Ishikawa (cell line): ENCODE measurements around the gene HADHA.

Experiments used
- CEBPB ChIP-seq: IDR thresholded peaks from 2 replicates; pipeline ENCODE4 v1.6.1; 2012
- CREB1 ChIP-seq: IDR thresholded peaks from 2 replicates; pipeline ENCODE4 v1.6.1; 2012; ENCODE audit warnings: low read depth
- EGR1 ChIP-seq: IDR thresholded peaks from 2 replicates; pipeline ENCODE4 v1.6.1; 2012
- EP300 ChIP-seq: IDR thresholded peaks from 2 replicates; pipeline ENCODE4 v1.6.1; 2012; ENCODE audit warnings: borderline replicate concordance
- FOXM1 ChIP-seq: IDR thresholded peaks from 2 replicates; pipeline ENCODE4 v1.6.1; 2012; ENCODE audit warnings: low read depth, borderline replicate concordance
- MAX ChIP-seq: IDR thresholded peaks from 2 replicates; pipeline ENCODE4 v1.6.1; 2012
- NFIC ChIP-seq: IDR thresholded peaks from 2 replicates; pipeline ENCODE4 v1.6.1; 2012
- RAD21 ChIP-seq: IDR thresholded peaks from 2 replicates; pipeline ENCODE4 v1.6.1; 2012; ENCODE audit warnings: low read depth
- TAF1 ChIP-seq: IDR thresholded peaks from 2 replicates; pipeline ENCODE4 v1.6.1; 2012; ENCODE audit warnings: low read depth, mild to moderate bottlenecking
- TCF12 ChIP-seq: IDR thresholded peaks from 2 replicates; pipeline ENCODE4 v1.6.1; 2012; ENCODE audit warnings: low read depth
- TEAD4 ChIP-seq: IDR thresholded peaks from 2 replicates; pipeline ENCODE4 v1.6.1; 2012
- USF1 ChIP-seq: IDR thresholded peaks from 2 replicates; pipeline ENCODE4 v1.6.1; 2012
- YY1 ChIP-seq: IDR thresholded peaks from 2 replicates; pipeline ENCODE4 v1.6.1; 2012; ENCODE audit warnings: low read depth
- ZBTB7A ChIP-seq: IDR thresholded peaks from 2 replicates; pipeline ENCODE4 v1.6.1; 2012; ENCODE audit warnings: low read depth
- TF ChIP-seq, protein P1 (sequence below): IDR thresholded peaks from 2 replicates; pipeline ENCODE4 v1.6.1; 2012; ENCODE audit warnings: low read depth, mild to moderate bottlenecking

Gene HADHA

GRCh38 chr2:26178746-26179436 lies 65.5 kb downstream of the HADHA start:
- TF ChIP-seq ZBTB7A (peak; percentile 83; the same call in 1 of the 2 replicates), EGR1 (peak; percentile 80), NFIC (no peak)

DNA sequence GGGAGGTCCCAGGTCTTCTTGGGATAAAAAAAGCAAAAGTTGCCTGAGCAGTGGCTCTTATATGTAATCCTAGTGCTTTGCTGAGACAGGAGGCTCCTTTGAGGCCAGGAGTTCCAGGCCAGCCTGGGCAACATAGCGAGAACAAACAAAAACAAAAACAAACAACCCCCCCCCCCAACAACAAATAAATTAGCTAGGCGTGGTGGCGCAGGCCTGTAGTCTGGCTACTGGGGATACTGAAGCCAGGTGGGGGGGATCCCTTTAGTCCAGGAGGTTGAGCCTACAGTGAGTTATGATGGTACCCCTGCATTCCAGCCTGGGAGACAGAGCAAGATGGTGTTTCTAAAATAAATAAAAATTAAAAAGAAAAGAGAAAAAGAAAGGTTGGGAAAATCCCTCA lies 66.2 kb downstream of the HADHA start:
- no peak for TF ChIP-seq FOXM1
- no peak for TF ChIP-seq NFIC
- no peak for TF ChIP-seq CEBPB
- TF ChIP-seq MAX: no peak
- TF ChIP-seq, protein P1, sequence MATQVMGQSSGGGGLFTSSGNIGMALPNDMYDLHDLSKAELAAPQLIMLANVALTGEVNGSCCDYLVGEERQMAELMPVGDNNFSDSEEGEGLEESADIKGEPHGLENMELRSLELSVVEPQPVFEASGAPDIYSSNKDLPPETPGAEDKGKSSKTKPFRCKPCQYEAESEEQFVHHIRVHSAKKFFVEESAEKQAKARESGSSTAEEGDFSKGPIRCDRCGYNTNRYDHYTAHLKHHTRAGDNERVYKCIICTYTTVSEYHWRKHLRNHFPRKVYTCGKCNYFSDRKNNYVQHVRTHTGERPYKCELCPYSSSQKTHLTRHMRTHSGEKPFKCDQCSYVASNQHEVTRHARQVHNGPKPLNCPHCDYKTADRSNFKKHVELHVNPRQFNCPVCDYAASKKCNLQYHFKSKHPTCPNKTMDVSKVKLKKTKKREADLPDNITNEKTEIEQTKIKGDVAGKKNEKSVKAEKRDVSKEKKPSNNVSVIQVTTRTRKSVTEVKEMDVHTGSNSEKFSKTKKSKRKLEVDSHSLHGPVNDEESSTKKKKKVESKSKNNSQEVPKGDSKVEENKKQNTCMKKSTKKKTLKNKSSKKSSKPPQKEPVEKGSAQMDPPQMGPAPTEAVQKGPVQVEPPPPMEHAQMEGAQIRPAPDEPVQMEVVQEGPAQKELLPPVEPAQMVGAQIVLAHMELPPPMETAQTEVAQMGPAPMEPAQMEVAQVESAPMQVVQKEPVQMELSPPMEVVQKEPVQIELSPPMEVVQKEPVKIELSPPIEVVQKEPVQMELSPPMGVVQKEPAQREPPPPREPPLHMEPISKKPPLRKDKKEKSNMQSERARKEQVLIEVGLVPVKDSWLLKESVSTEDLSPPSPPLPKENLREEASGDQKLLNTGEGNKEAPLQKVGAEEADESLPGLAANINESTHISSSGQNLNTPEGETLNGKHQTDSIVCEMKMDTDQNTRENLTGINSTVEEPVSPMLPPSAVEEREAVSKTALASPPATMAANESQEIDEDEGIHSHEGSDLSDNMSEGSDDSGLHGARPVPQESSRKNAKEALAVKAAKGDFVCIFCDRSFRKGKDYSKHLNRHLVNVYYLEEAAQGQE: no peak
- TF ChIP-seq TAF1: no peak
- no peak for TF ChIP-seq EP300
- no peak for TF ChIP-seq TEAD4
- no peak for TF ChIP-seq RAD21

GRCh38 chr2:26177122-26177521 lies 67.3 kb downstream of the HADHA start:
- TF ChIP-seq FOXM1: no peak

DNA sequence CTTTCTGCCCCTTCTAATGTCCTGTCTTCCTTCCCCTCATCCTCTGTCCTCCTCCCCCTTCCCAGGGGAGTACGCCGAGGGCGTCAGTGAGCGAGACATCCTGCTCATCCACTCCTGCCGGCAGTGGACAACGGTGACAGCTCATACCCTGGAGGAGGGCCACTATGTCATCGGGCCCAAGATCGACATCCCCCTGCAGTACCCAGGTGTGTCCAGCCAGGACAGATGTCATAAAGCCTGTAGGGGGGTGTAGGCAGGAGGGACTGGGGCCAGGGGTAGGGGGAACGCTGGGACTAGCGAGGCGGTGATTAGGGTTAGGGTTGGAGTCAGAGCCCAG lies 68.2 kb downstream of the HADHA start:
- TF ChIP-seq EP300 (no peak), MAX (no peak), YY1 (no peak), CEBPB (no peak), CREB1 (no peak), FOXM1 (no peak), TAF1 (no peak), RAD21 (no peak), USF1 (no peak)
- TF ChIP-seq, protein P1: no peak

GRCh38 chr2:26175466-26176278 lies 68.8 kb downstream of the HADHA start:
- TF ChIP-seq CEBPB (no peak), FOXM1 (no peak), YY1 (no peak), EP300 (no peak), MAX (no peak), TEAD4 (no peak), TCF12 (no peak), CREB1 (no peak), RAD21 (no peak), USF1 (no peak), NFIC (no peak), EGR1 (no peak), TAF1 (no peak), ZBTB7A (no peak)
- TF ChIP-seq, protein P1: no peak
